Activated T-cell treated with anti-CD3 and anti-CD28 coated beads, Interleukin-2, amount 50 U/mL, for 72 hours (primary cell): ENCODE data around the gene ATP5F1D. TPM values are rescaled to one million over a fixed set of nuclear protein-coding genes. Genes with fewer than 3 reads are reported as not detected.
A peak's percentile ranks its signal among the peaks of the same experiment; 100 is the strongest.

ENCODE experiments used
- ATAC-seq, 2 donors: fragments of 150-1000 bp; cut with Tn5 transposase; replicated peaks in 1 of 2; 2 replicates each; pipeline ENCODE4 v1.10.0; 2021; ENCODE audit warnings: moderate library complexity in 2 of 2, mild to moderate bottlenecking in 1 of 2
- DNase-seq, 2 donors: peaks; one replicate each; pipeline ENCODE4 v3.0.0; 2021 to 2022; ENCODE audit warnings: mixed read lengths in 1 of 2
- H3K27ac Mint-ChIP-seq: one replicate; pipeline ENCODE4 v1.8.0; 2022; ENCODE audit warnings: mild to moderate bottlenecking, moderate library complexity, mixed read lengths
- H3K27me3 Mint-ChIP-seq: one replicate; pipeline ENCODE4 v1.8.0; 2022; ENCODE audit warnings: low read depth, mixed read lengths
- H3K36me3 Mint-ChIP-seq, 2 donors: one replicate each; pipeline ENCODE4 v1.8.0; 2022; ENCODE audit warnings: mixed read lengths in 2 of 2, mild to moderate bottlenecking in 1 of 2; ENCODE audit not compliant: insufficient read depth in 2 of 2
- H3K4me1 Mint-ChIP-seq: one replicate; pipeline ENCODE4 v1.8.0; 2022; ENCODE audit warnings: low read depth, mixed read lengths
- H3K4me3 Mint-ChIP-seq, 2 donors: one replicate each; pipeline ENCODE4 v1.8.0; 2022; ENCODE audit warnings: mild to moderate bottlenecking in 2 of 2, mixed read lengths in 2 of 2, moderate library complexity in 2 of 2
- H3K9me3 Mint-ChIP-seq, 2 donors: one replicate each; pipeline ENCODE4 v1.8.0; 2022; ENCODE audit warnings: mixed read lengths in 2 of 2
- total RNA-seq, 2 donors: library from RNA; stranded (reverse); gene quantifications; one replicate each; pipeline ENCODE4 v1.2.3, GENCODE V29; 2022

Gene ATP5F1D
- total RNA-seq, 2 donors from 2014 or later = 169 to 201 TPM

- Mint-ChIP-seq H3K27me3 (no peaks in the 10 kb centered on the region), H3K4me1 (peaks cover 61% of the 10 kb centered on the region), H3K36me3 (peaks cover 4 to 10% of the 10 kb centered on the region in 2 donors), H3K4me3 (peak overlapping the region; percentile 75 to 80), H3K27ac (no peak overlapping the region), H3K9me3 (no peaks in the 10 kb centered on the region)
- DNase-seq (peak; percentile 51 to 70), ATAC-seq (peak in 1 of 2 donors; percentile 2)
Observed at GRCh38 chr19:1265615-1266128, 24.1 kb downstream of the ATP5F1D start.

- Mint-ChIP-seq H3K4me3 (peak overlapping the region; percentile 80 to 88), H3K27ac (no peak overlapping the region), H3K27me3 (no peaks in the 10 kb centered on the region), H3K9me3 (no peaks in the 10 kb centered on the region), H3K36me3 (peaks cover 8 to 17% of the 10 kb centered on the region in 2 donors), H3K4me1 (peaks cover 66% of the 10 kb centered on the region)
- peak; percentile 89 to 91 for DNase-seq
- peak; percentile 48 to 52 for ATAC-seq
Observed at GRCh38 chr19:1266129-1266915, 24.8 kb downstream of the ATP5F1D start.

GRCh38 chr19:1266916-1267476, 25.4 kb downstream of the ATP5F1D start:
- Mint-ChIP-seq H3K27ac (peak overlapping the region; percentile 68), H3K9me3 (no peaks in the 10 kb centered on the region)

GRCh38 chr19:1267477-1268225, 26.1 kb downstream of the ATP5F1D start:
- ATAC-seq = no peak
- no peak overlapping the region for H3K27ac Mint-ChIP-seq
- peaks cover 68% of the 10 kb centered on the region for H3K4me1 Mint-ChIP-seq

More at GRCh38 chr19:1266916-1267476, 25.4 kb downstream of the ATP5F1D start:
- Mint-ChIP-seq H3K4me3 (peak overlapping the region; percentile 80 to 88), H3K36me3 (peaks cover 11 to 20% of the 10 kb centered on the region in 2 donors), H3K27me3 (no peaks in the 10 kb centered on the region), H3K4me1 (peaks cover 66% of the 10 kb centered on the region)
- DNase-seq (peak; percentile 71 to 91), ATAC-seq (peak; percentile 10 to 15)

GRCh38 chr19:1268226-1269064, 26.9 kb downstream of the ATP5F1D start:
- H3K9me3 Mint-ChIP-seq = no peaks in the 10 kb centered on the region
- no peaks in the 10 kb centered on the region for H3K27me3 Mint-ChIP-seq
- H3K4me3 Mint-ChIP-seq = peak overlapping the region; percentile 80 to 88
- H3K4me1 Mint-ChIP-seq = peaks cover 68% of the 10 kb centered on the region
- DNase-seq = no peak
- H3K36me3 Mint-ChIP-seq = peaks cover 16 to 28% of the 10 kb centered on the region in 2 donors
- no peak for ATAC-seq
- H3K27ac Mint-ChIP-seq = no peak overlapping the region

More at GRCh38 chr19:1267477-1268225, 26.1 kb downstream of the ATP5F1D start:
- no peak for DNase-seq
- H3K9me3 Mint-ChIP-seq = no peaks in the 10 kb centered on the region
- peak overlapping the region; percentile 80 to 88 for H3K4me3 Mint-ChIP-seq
- H3K36me3 Mint-ChIP-seq = peaks cover 11 to 24% of the 10 kb centered on the region in 2 donors
- H3K27me3 Mint-ChIP-seq = no peaks in the 10 kb centered on the region

GRCh38 chr19:1269065-1269477, 27.5 kb downstream of the ATP5F1D start, which contains the start of gene CIRBP:
TSS of gene CIRBP (plus strand) at chr19:1269332. CDS start at chr19:1270934, 1,602 bp downstream.
- peaks cover 73% of the 10 kb centered on the region for H3K4me1 Mint-ChIP-seq
- H3K9me3 Mint-ChIP-seq = no peaks in the 10 kb centered on the region
- DNase-seq (peak; percentile 100), ATAC-seq (peak; percentile 79 to 80)
- no peaks in the 10 kb centered on the region for H3K27me3 Mint-ChIP-seq
- peak within 1 kb of the TSS; percentile 98 for H3K27ac Mint-ChIP-seq
- H3K4me3 Mint-ChIP-seq = peak within 1 kb of the TSS; percentile 83 to 98
- H3K36me3 Mint-ChIP-seq = peaks cover 18 to 32% of the 10 kb centered on the region in 2 donors

GRCh38 chr19:1269478-1270212, 28.1 kb downstream of the ATP5F1D start:
- Mint-ChIP-seq H3K27ac (peak overlapping the region; percentile 98), H3K4me3 (peak overlapping the region; percentile 83 to 98), H3K36me3 (peaks cover 18 to 30% of the 10 kb centered on the region in 2 donors), H3K9me3 (no peaks in the 10 kb centered on the region), H3K4me1 (peaks cover 77% of the 10 kb centered on the region), H3K27me3 (no peaks in the 10 kb centered on the region)
- peak; percentile 87 to 90 for DNase-seq
- ATAC-seq = peak in 1 of 2 donors; percentile 39

- DNase-seq (no peak), ATAC-seq (no peak)
- Mint-ChIP-seq H3K4me3 (peak overlapping the region; percentile 83 to 98), H3K27ac (peak overlapping the region; percentile 98), H3K9me3 (no peaks in the 10 kb centered on the region), H3K4me1 (peaks cover 74% of the 10 kb centered on the region), H3K36me3 (peaks cover 18 to 30% of the 10 kb centered on the region in 2 donors), H3K27me3 (no peaks in the 10 kb centered on the region)
Observed at GRCh38 chr19:1270213-1270853, 28.8 kb downstream of the ATP5F1D start.

- Mint-ChIP-seq H3K36me3 (peaks cover 18 to 30% of the 10 kb centered on the region in 2 donors), H3K4me3 (peak overlapping the region; percentile 83 to 98), H3K27me3 (no peaks in the 10 kb centered on the region), H3K4me1 (peaks cover 68% of the 10 kb centered on the region), H3K9me3 (no peaks in the 10 kb centered on the region), H3K27ac (peak overlapping the region; percentile 98)
- ATAC-seq (no peak), DNase-seq (no peak)
Observed at GRCh38 chr19:1270854-1271527, 29.4 kb downstream of the ATP5F1D start.

GRCh38 chr19:1271528-1272422, 30.2 kb downstream of the ATP5F1D start:
- no peaks in the 10 kb centered on the region for H3K9me3 Mint-ChIP-seq
- ATAC-seq = no peak
- peak overlapping the region; percentile 98 for H3K27ac Mint-ChIP-seq
- no peak for DNase-seq
- peaks cover 71% of the 10 kb centered on the region for H3K4me1 Mint-ChIP-seq
- H3K27me3 Mint-ChIP-seq = no peaks in the 10 kb centered on the region
- peak overlapping the region; percentile 83 to 98 for H3K4me3 Mint-ChIP-seq
- H3K36me3 Mint-ChIP-seq = peaks cover 18 to 34% of the 10 kb centered on the region in 2 donors
